CD14-positive monocyte (primary cell): ENCODE results near the gene PRRX2. TPM values are rescaled to one million over a fixed set of nuclear protein-coding genes. Genes with fewer than 3 reads are reported as not detected.

Source experiments
- DNase-seq, 3 donors: peaks; one replicate each; pipeline ENCODE4 v3.0.0-alpha.2; 2011 to 2022
- H2AFZ ChIP-seq: 2 replicates; pipeline ENCODE4 v1.6.0; 2012; ENCODE audit warnings: mild to moderate bottlenecking, low read depth, low read length, inconsistent platforms; ENCODE audit not compliant: insufficient read depth, poor library complexity, severe bottlenecking
- H3K27ac ChIP-seq, 2 donors: 1 replicate in 1 of 2; 2 replicates in 1 of 2; pipeline ENCODE4 v1.5.1; 2012 to 2013; ENCODE audit warnings: low read length in 2 of 2, control low read depth in 1 of 2, inconsistent platforms in 1 of 2, low read depth in 1 of 2, mild to moderate bottlenecking in 1 of 2
- H3K27me3 ChIP-seq, 2 donors: one replicate each; pipeline versions ENCODE4 v1.6.0 to v1.6.1; 2011 to 2013; ENCODE audit warnings: low read length in 2 of 2; ENCODE audit not compliant: control insufficient read depth in 2 of 2, insufficient read depth in 2 of 2
- H3K36me3 ChIP-seq, 2 donors: replicated peaks in 1 of 2; 1 replicate in 1 of 2; 2 replicates in 1 of 2; pipeline versions ENCODE4 v1.5.1 to v1.6.1; 2012 to 2013; ENCODE audit warnings: low read length in 2 of 2, control low read depth in 1 of 2, inconsistent platforms in 1 of 2, mild to moderate bottlenecking in 1 of 2; ENCODE audit not compliant: insufficient read depth in 2 of 2, control insufficient read depth in 1 of 2
- H3K4me1 ChIP-seq, 2 donors: 1 replicate in 1 of 2; 2 replicates in 1 of 2; pipeline versions ENCODE4 v1.5.1 to v1.6.1; 2012 to 2013; ENCODE audit warnings: low read length in 2 of 2, control low read depth in 1 of 2, inconsistent platforms in 1 of 2, mild to moderate bottlenecking in 1 of 2, moderate library complexity in 1 of 2; ENCODE audit not compliant: insufficient read depth in 2 of 2, control insufficient read depth in 1 of 2
- H3K4me2 ChIP-seq: replicated peaks from 2 replicates; pipeline ENCODE3; 2012; ENCODE audit warnings: low read length, moderate library complexity, mild to moderate bottlenecking; ENCODE audit not compliant: poor library complexity, severe bottlenecking; ENCODE audit errors: extremely low read depth
- H3K4me3 ChIP-seq, 3 experiments: fragments of 200-600 bp in 1 of 3; sonication (generic) in 1 of 3; replicated peaks in 1 of 3; 1 replicate in 2 of 3; 2 replicates in 1 of 3; pipeline ENCODE4 v1.5.1; 2011 to 2013; ENCODE audit warnings: low read length in 3 of 3, mild to moderate bottlenecking in 3 of 3, control low read depth in 2 of 3, low read depth in 2 of 3, inconsistent platforms in 1 of 3, moderate library complexity in 1 of 3
- H3K79me2 ChIP-seq: 2 replicates; pipeline ENCODE4 v1.6.0; 2012; ENCODE audit warnings: mild to moderate bottlenecking, control low read depth, inconsistent platforms, low read length, moderate library complexity; ENCODE audit not compliant: insufficient read depth
- H3K9ac ChIP-seq: 2 replicates; pipeline ENCODE4 v1.6.0; 2017; ENCODE audit warnings: low read length, mild to moderate bottlenecking; ENCODE audit not compliant: insufficient read depth, poor library complexity, severe bottlenecking
- H3K9me3 ChIP-seq, 2 donors: replicated peaks in 1 of 2; 1 replicate in 1 of 2; 2 replicates in 1 of 2; pipeline versions ENCODE4 v1.5.1 to v1.6.1; 2012 to 2013; ENCODE audit warnings: low read length in 2 of 2, control low read depth in 1 of 2; ENCODE audit not compliant: control insufficient read depth in 1 of 2, insufficient read depth in 1 of 2
- H4K20me1 ChIP-seq: 2 replicates; pipeline ENCODE4 v1.6.0; 2012; ENCODE audit warnings: mild to moderate bottlenecking, low read length, control low read depth, moderate library complexity; ENCODE audit not compliant: insufficient read depth
- H3K27ac Mint-ChIP-seq, 7 donors: one replicate each; pipeline ENCODE4 v1.8.0; 2020; ENCODE audit warnings: mild to moderate bottlenecking in 7 of 7, mixed read lengths in 7 of 7, moderate library complexity in 6 of 7, inconsistent platforms in 2 of 7
- H3K27me3 Mint-ChIP-seq, 3 donors: one replicate each; pipeline ENCODE4 v1.8.0; 2021 to 2022; ENCODE audit warnings: low read depth in 3 of 3, mild to moderate bottlenecking in 3 of 3, mixed read lengths in 3 of 3, moderate library complexity in 3 of 3, inconsistent platforms in 1 of 3
- H3K36me3 Mint-ChIP-seq, 2 donors: one replicate each; pipeline ENCODE4 v1.8.0; 2020; ENCODE audit warnings: mixed read lengths in 2 of 2, inconsistent platforms in 1 of 2, mild to moderate bottlenecking in 1 of 2
- H3K4me1 Mint-ChIP-seq: one replicate; pipeline ENCODE4 v1.8.0; 2020; ENCODE audit warnings: mild to moderate bottlenecking, mixed read lengths
- H3K4me3 Mint-ChIP-seq, 2 donors: one replicate each; pipeline ENCODE4 v1.8.0; 2020; ENCODE audit warnings: mild to moderate bottlenecking in 2 of 2, mixed read lengths in 2 of 2, moderate library complexity in 1 of 2
- H3K9me3 Mint-ChIP-seq, 7 donors: one replicate each; pipeline ENCODE4 v1.8.0; 2020 to 2022; ENCODE audit warnings: mixed read lengths in 7 of 7, mild to moderate bottlenecking in 6 of 7, moderate library complexity in 6 of 7, inconsistent platforms in 2 of 7
- CTCF ChIP-seq: fragments of 200-600 bp; IDR thresholded peaks from one replicate; pipeline ENCODE4 v1.8.0; 2022; ENCODE audit warnings: antibody characterized with exemption, mild to moderate bottlenecking
- WGBS: methylation state at CpG from one replicate; pipeline ENCODE4 v1.1.5; 2013; ENCODE audit warnings: missing lambda C conversion rate; ENCODE audit not compliant: insufficient coverage; 5-methylcytosine and 5-hydroxymethylcytosine counted together
- intact Hi-C, 2 donors: fragments of 100-400 bp; cut with micrococcal nuclease; formaldehyde crosslinking; loops; one replicate each; pipeline versions ENCODE4 v1.15.0 to v1.15.1; 2023
- polyA plus RNA-seq, 3 donors: library from polyadenylated mRNA; depleted of rRNA in 1 of 3; unstranded in 2 of 3; stranded (reverse) in 1 of 3; fragments of 300-500 nt in 2 of 3; fragments of >200 nt in 1 of 3; fragmentation: Illumina TruSeq in 2 of 3; gene quantifications; 1 replicate in 2 of 3; 2 replicates in 1 of 3; pipeline ENCODE4 v1.2.3, GENCODE V29; 2012 to 2021

PRRX2 gene
- polyA plus RNA-seq, 3 donors: not detected

- no peak overlapping the region for H2AFZ ChIP-seq
Observed at GRCh38 chr9:129757045-129757444, 91.6 kb downstream of the PRRX2 start.

GRCh38 chr9:129759319-129759718 is 93.9 kb downstream of the PRRX2 start:
- H3K9ac ChIP-seq: no peak overlapping the region
- H3K4me1 Mint-ChIP-seq: peaks cover 68% of the 10 kb centered on the region
- no peaks in the 10 kb centered on the region for H3K79me2 ChIP-seq
- intact Hi-C loops: no loop called here
- peaks cover 44 to 63% of the 10 kb centered on the region in 2 donors for H3K4me1 ChIP-seq
- peaks cover 0 to 10% of the 10 kb centered on the region in 2 donors for H3K36me3 Mint-ChIP-seq
- H3K27ac ChIP-seq: no peak overlapping the region
- no CpG with 5 or more reads among the region's 4 CpGs for WGBS
- H3K9me3 Mint-ChIP-seq: peaks cover 0 to 4% (median 2%) of the 10 kb centered on the region in 7 donors
- H3K27ac Mint-ChIP-seq: peak overlapping the region; percentile 42 to 94 (median 73)
- no peak for TF ChIP-seq CTCF
- no peaks in the 10 kb centered on the region for H3K36me3 ChIP-seq
- peak overlapping the region in 1 of 2 donors; percentile 11 for H3K4me3 Mint-ChIP-seq
- H3K4me3 ChIP-seq: no peak overlapping the region
- no peak overlapping the region for H2AFZ ChIP-seq
- H4K20me1 ChIP-seq: no peaks in the 10 kb centered on the region
- H3K9me3 ChIP-seq: no peaks in the 10 kb centered on the region
- DNase-seq: no peak
- H3K4me2 ChIP-seq: no peak overlapping the region
- H3K27me3 Mint-ChIP-seq: peaks cover 5 to 30% (median 5%) of the 10 kb centered on the region in 3 donors
- no peaks in the 10 kb centered on the region for H3K27me3 ChIP-seq

More at GRCh38 chr9:129757045-129757444, 91.6 kb downstream of the PRRX2 start:
- peaks cover 18 to 35% (median 26%) of the 10 kb centered on the region in 3 donors for H3K27me3 Mint-ChIP-seq
- no peaks in the 10 kb centered on the region for H4K20me1 ChIP-seq
- peak overlapping the region; percentile 8 for H3K9ac ChIP-seq
- peak overlapping the region; percentile 28 to 85 for H3K4me3 Mint-ChIP-seq
- H3K36me3 Mint-ChIP-seq: peaks cover 0 to 13% of the 10 kb centered on the region in 2 donors
- peak overlapping the region; percentile 91 to 97 (median 95) for H3K27ac Mint-ChIP-seq
- peaks cover 70% of the 10 kb centered on the region for H3K4me1 Mint-ChIP-seq
- no peaks in the 10 kb centered on the region for H3K9me3 ChIP-seq
- no peak for TF ChIP-seq CTCF
- H3K27ac ChIP-seq: peak overlapping the region; percentile 42 to 59
- WGBS: 2% methylated on average over 5 of the region's 9 CpGs
- H3K4me3 ChIP-seq: peak overlapping the region in 1 of 3 experiments; percentile 34
- DNase-seq: peak; percentile 78 to 84 (median 81)
- intact Hi-C loops: loop anchor here in 1 of 2 donors (2.0 kb wide), 1 partner anchor 18 kb away; no protein-coding TSS in a partner anchor
- H3K9me3 Mint-ChIP-seq: peaks cover 0 to 2% (median 0%) of the 10 kb centered on the region in 7 donors
- H3K4me2 ChIP-seq: peak overlapping the region; percentile 60
- H3K4me1 ChIP-seq: peaks cover 38 to 60% of the 10 kb centered on the region in 2 donors
- H3K27me3 ChIP-seq: peaks cover 0 to 18% of the 10 kb centered on the region in 2 donors
- H3K79me2 ChIP-seq: no peaks in the 10 kb centered on the region
- H3K36me3 ChIP-seq: no peaks in the 10 kb centered on the region
